ENCODE results near the gene RPL15. TPM values are rescaled to one million over a fixed set of nuclear protein-coding genes. Genes with fewer than 3 reads are reported as not detected.

The RPL15 gene
- total RNA-seq, 1 experiment from 2014 or later: 864 TPM

DNA sequence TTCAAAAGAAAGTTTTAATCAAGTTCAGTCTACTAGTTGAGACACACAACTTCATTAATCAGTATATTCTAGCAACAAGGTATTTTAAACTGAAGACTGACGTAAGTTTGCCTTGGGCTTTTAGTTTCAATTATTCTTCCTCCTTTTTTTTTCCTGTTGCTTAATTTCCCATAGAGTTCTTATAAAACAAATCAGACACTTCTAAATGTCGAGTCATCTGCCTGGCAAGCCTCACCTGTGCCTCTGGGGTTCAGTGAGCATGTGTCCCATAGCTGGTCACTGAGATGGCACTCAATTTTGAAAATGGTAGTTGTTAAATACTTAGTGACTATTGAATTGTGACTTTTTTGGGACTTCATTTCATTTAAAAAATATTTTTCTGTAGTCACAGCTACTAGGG, 27.5 kb upstream of the RPL15 start:
- ATAC-seq (no peak), DNase-seq (ENCODE audit: low read depth, low spot score) (no peak)
- ChIA-PET POLR2A (no interaction called here), CTCF (interaction anchor here (0.5 kb wide), 1 partner anchor 258 kb away, joined by 3 read pairs; no protein-coding TSS in a partner anchor)
- intact Hi-C loops (cut with micrococcal nuclease; ENCODE audit: unreplicated experiment): no loop called here
- 0 out of 2 replicates have a peak, but pooled peaks cover 2% of the 10 kb centered on the region for H3K36me3 ChIP-seq (ENCODE audit: control insufficient read depth, insufficient read depth, low read length)
- no TSS peak for BruUV-seq (replicated peaks)
- no peaks in the 10 kb centered on the region for H3K9me3 ChIP-seq (ENCODE audit: control insufficient read depth, insufficient read depth, low read depth, low read length)
- no peak overlapping the region for H3K4me3 ChIP-seq (ENCODE audit: low read depth in 2 of 2, low read length in 2 of 2)
- H3K27me3 ChIP-seq (ENCODE audit: control insufficient read depth, insufficient read depth, low read length): no peaks in the 10 kb centered on the region
- H3K27ac ChIP-seq (ENCODE audit: low read length): no peak overlapping the region
- no peak for TF ChIP-seq CTCF (IDR thresholded peaks at IDR 0.05)
- TF ChIP-seq TCF7L2 (IDR thresholded peaks at IDR 0.05; ENCODE audit: low read depth, low read length): no peak
- TF ChIP-seq SIN3A (IDR thresholded peaks at IDR 0.05; ENCODE audit: borderline replicate concordance, insufficient read depth, low read depth, low read length): no peak
- no peak for TF ChIP-seq POLR2AphosphoS5 (IDR thresholded peaks at IDR 0.05; ENCODE audit: low read depth, low read length)
- no peak for TF ChIP-seq REST (IDR thresholded peaks at IDR 0.05; ENCODE audit: insufficient read depth in 1 of 2, low read depth in 2 of 2, low read length in 1 of 2)
- in situ Hi-C loops (cut with HindIII; ENCODE audit: low pct_unique_long_range_greater_than_20kb, low sequenced_read_pairs): no loop called here
- H3K4me1 ChIP-seq (ENCODE audit: control insufficient read depth, insufficient read depth, low read length): peaks cover 11% of the 10 kb centered on the region

DNA sequence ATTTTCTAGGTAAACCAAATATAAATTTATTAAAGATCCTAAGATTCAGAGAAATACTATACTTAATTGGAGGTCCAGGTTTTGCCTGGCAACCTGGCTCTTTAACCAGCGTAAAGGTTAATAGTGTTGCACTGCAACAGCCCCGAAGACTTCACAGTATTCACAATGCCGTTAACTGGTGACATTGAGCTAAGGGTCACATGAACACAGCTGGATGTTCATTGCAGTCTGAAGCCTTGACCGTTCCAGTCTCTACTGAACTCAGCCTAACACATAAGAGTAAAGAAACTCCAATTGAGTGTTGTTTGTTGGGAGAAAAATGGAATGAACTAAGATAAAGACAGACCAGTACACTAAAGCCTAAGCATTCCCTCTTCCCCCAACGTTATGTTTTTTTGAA, 27.0 kb upstream of the RPL15 start:
- peaks cover 11% of the 10 kb centered on the region for H3K4me1 ChIP-seq (ENCODE audit: control insufficient read depth, insufficient read depth, low read length)
- POLR2A ChIA-PET: no interaction called here
- H3K36me3 ChIP-seq (ENCODE audit: control insufficient read depth, insufficient read depth, low read length): 0 out of 2 replicates have a peak, but pooled peaks cover 2% of the 10 kb centered on the region
- intact Hi-C loops (cut with micrococcal nuclease; ENCODE audit: unreplicated experiment) (no loop called here), in situ Hi-C loops (cut with HindIII; ENCODE audit: low pct_unique_long_range_greater_than_20kb, low sequenced_read_pairs) (no loop called here)
- CTCF ChIA-PET: interaction anchor here (0.5 kb wide), 1 partner anchor 259 kb away, joined by 3 read pairs; no protein-coding TSS in a partner anchor
- no peak for TF ChIP-seq POLR2AphosphoS5 (IDR thresholded peaks at IDR 0.05; ENCODE audit: low read depth, low read length)
- no peak for TF ChIP-seq CTCF (IDR thresholded peaks at IDR 0.05)
- TF ChIP-seq TCF7L2 (IDR thresholded peaks at IDR 0.05; ENCODE audit: low read depth, low read length): no peak
- no peak for TF ChIP-seq REST (IDR thresholded peaks at IDR 0.05; ENCODE audit: insufficient read depth in 1 of 2, low read depth in 2 of 2, low read length in 1 of 2)
- no peak for TF ChIP-seq SIN3A (IDR thresholded peaks at IDR 0.05; ENCODE audit: borderline replicate concordance, insufficient read depth, low read depth, low read length)
- BruUV-seq (replicated peaks): no TSS peak
- DNase-seq (ENCODE audit: low read depth, low spot score): no peak
- H3K4me3 ChIP-seq (ENCODE audit: low read depth in 2 of 2, low read length in 2 of 2): no peak overlapping the region
- no peak for ATAC-seq
- H3K27me3 ChIP-seq (ENCODE audit: control insufficient read depth, insufficient read depth, low read length): no peaks in the 10 kb centered on the region
- H3K27ac ChIP-seq (ENCODE audit: low read length): no peak overlapping the region
- H3K9me3 ChIP-seq (ENCODE audit: control insufficient read depth, insufficient read depth, low read depth, low read length): no peaks in the 10 kb centered on the region

All from Panc1 (cell line).